HG03571 (cell line): Measurements from ENCODE around the gene ACHE.
"Not testable (repeated sequence)": the region's sequence is repeated elsewhere in the genome, so short reads cannot be mapped to it uniquely, and the experiment has no call there.

Experiments used
- ATAC-seq: cut with Tn5 transposase; IDR thresholded peaks from one replicate; pipeline ENCODE4 v1.9.1; 2021; ENCODE audit not compliant: unreplicated experiment

The ACHE gene

DNA sequence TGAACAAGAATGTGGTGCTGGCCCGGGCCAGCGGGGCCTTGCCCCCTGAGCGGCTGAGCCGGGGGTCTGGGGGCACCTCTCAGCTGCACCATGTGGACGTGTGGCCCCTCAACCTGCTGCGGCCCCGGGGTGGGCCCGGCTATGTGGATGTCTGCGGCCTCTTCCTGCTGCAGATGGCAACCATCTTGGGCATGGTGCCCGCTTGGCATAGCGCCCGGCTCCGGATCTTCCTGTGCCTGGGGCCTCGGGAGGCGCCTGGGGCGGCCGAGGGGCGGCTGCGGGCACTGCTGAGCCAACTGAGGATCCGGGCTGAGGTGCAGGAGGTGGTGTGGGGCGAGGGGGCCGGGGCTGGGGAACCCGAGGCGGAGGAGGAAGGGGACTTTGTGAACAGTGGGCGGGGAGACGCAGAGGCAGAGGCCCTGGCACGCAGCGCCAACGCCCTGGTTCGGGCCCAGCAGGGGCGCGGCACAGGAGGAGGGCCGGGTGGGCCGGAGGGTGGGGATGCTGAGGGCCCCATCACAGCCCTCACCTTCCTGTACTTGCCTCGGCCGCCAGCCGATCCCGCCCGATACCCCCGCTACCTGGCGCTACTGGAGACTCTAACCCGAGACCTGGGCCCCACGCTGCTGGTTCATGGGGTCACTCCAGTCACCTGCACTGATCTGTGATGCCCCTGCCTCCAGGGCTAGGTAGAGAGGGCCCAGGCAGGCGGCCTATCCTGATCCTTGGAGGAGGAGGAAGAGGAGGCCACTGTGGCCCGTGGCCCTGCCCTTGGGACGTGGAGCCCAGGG, 29.6 kb downstream of the ACHE start:
- ATAC-seq, result no peak

- ATAC-seq, result no peak
These were observed 30.2 kb downstream of the ACHE start for GRCh38 chr7:100865372-100865911.

- no peak for ATAC-seq
These were observed 31.3 kb downstream of the ACHE start for GRCh38 chr7:100864263-100864845.

GRCh38 chr7:100863406-100863950, 32.2 kb downstream of the ACHE start:
- no peak for ATAC-seq

DNA sequence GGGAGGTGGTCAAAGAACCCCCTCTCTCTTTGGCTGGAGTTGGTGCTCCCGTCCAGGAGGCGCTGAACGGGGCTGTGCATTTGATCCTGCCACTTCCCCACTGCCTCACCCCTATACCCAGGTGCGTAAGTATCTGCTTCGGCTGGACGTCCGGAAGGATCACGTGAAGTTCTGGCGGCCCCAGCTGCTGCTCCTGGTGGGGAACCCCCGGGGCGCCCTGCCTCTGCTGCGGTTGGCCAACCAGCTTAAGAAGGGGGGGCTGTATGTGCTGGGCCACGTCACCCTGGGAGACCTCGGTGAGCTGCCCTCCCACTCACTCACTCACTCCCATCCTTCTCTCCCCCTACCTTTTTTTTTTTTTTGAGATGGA, 34.1 kb downstream of the ACHE start:
- ATAC-seq, result no peak

GRCh38 chr7:100860702-100861615, 34.7 kb downstream of the ACHE start:
- ATAC-seq, result no peak

DNA sequence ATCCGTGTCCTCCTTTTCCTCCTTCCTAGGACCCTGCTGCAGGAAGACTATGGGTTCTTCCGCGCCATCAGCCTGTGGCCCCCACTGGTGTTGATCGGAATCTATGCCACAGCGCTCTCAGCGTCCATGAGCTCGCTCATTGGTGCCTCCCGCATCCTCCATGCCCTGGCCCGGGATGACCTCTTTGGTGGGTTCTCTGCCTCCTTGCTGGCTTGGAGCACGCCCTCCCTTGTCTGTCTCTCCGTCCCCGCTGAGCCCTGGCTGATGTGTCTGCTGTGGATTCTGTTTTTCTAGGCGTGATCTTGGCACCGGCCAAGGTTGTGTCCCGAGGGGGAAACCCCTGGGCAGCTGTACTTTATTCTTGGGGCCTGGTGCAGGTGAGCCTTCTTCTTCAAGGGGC, 35.8 kb downstream of the ACHE start:
- ATAC-seq, result no peak

DNA sequence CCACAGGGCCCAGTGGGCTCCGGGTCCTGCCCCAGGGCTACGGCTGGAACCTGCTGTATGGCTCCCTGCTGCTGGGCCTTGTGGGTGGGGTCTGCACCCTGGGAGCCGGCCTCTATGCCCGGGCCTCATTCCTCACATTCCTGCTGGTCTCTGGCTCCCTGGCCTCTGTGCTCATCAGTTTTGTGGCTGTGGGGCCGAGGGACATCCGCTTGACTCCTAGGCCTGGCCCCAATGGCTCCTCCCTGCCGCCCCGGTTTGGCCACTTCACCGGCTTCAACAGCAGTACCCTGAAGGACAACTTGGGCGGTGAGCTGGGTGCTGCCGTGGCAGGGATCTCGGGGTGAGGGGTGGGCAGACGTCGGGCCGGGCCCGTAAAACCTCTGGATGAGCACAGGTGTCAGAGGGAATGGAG, 38.8 kb downstream of the ACHE start:
- ATAC-seq, result no peak

GRCh38 chr7:100855515-100855914, 40.2 kb downstream of the ACHE start:
- ATAC-seq, result no peak

- ATAC-seq, result not testable (repeated sequence)
These were observed 40.8 kb downstream of the ACHE start for GRCh38 chr7:100854899-100855298.

- ATAC-seq, result no peak
These were observed 41.4 kb downstream of the ACHE start for GRCh38 chr7:100854146-100854895.

DNA sequence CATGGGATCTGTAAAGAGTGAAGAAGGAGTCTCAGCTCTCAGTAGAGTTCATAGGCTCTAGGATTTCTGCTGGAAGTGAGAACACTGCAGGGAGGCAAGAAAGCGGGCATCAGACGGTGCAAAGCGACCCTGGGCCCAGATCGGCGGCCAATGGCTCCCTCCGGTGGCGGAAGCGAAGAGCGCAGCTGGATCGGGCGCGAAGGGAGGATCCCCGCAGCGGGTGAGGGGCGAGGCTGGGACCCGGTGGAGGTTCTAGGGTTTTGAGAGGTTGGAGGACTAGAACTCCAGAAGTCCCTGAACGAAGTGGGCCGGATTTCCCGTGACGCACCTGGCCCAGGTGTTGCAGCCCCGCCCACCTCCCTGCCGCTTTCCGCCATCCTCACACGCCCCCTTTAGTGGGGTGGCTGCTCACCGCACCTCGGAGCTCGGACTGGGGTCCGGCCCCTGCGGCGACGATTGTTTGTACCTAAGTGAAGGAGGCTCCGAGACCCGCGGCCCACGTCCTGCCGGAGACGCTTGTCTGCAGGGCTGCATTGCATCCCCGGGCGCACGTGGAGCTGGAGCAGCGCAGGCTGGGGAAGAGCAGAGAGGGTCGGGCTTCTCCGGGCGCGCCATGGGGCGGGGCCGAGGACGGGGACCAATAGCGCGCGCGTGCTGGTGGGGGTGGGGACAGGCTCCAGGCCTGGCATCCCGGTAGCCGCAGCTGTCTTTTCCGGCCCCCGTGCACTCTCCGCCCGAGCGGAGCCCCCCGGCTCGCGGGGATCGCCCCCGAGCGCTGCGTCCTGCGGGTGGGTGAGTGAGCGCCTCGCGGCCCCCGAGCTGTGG, 43.4 kb downstream of the ACHE start, which contains the start of gene SLC12A9:
SLC12A9 (plus strand) TSS at position 666 of the 825 bp plus-strand sequence. CDS start 1,485 bp downstream, outside the sequence.
- peak; percentile 91 for ATAC-seq

GRCh38 chr7:100847360-100847759, 48.3 kb downstream of the ACHE start:
- ATAC-seq, result no peak

DNA sequence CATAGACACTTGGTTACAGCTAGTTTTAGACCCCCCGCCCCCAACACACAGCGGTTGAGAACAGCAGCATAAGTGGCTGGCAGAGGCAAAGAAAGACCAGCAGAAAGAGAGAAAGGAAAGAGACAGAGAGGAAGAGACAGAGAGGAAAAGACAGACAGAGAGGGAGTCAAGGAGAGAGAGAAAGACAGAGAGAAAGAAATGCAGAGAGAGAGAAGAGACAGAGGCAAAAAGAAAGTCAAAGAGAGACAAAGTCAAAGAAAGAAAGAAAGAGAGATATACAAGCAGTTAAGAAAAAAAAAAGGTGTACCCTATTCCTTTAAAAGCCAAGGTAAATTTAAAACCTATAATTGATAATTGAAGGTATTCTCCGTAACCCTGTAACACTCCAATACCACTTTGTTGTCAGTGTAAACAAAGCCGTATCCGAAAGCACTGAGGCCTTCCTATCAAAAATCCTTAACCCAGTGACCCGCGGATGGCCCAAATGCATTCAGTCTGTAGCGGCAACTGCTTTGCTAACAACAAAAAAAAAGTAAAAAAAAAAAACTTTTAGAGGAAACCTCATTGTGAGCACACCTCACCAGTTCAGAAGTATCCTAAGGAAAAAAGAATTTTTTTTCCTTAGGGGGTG, 55.1 kb downstream of the ACHE start:
- no peak for ATAC-seq
